Spleen (tissue), 11 donors: ENCODE data around the gene MAP3K5. TPM values are rescaled to one million over a fixed set of nuclear protein-coding genes. Genes with fewer than 3 reads are reported as not detected.
"Not testable (repeated sequence)": the region's sequence is repeated elsewhere in the genome, so short reads cannot be mapped to it uniquely, and the experiment has no call there.

Experiments used
- DNase-seq: peaks from one replicate; pipeline ENCODE4 v3.0.0-alpha.2; 2020
- H3K27ac ChIP-seq, 8 donors: fragments of 200-600 bp; sonication (generic) in 7 of 8; 1 replicate in 4 of 8; 2 replicates in 4 of 8; pipeline versions ENCODE4 v1.5.0 to v1.8.0; 2016 to 2021; ENCODE audit warnings: inconsistent platforms in 4 of 8, mild to moderate bottlenecking in 4 of 8, moderate library complexity in 1 of 8
- H3K27me3 ChIP-seq, 7 donors: fragments of 200-600 bp; sonication (generic) in 6 of 7; replicated peaks in 1 of 7; 1 replicate in 4 of 7; 2 replicates in 3 of 7; pipeline versions ENCODE4 v1.5.0 to v1.8.0; 2016 to 2021; ENCODE audit warnings: inconsistent platforms in 3 of 7, mild to moderate bottlenecking in 1 of 7
- H3K36me3 ChIP-seq, 6 donors: fragments of 200-600 bp; sonication (generic) in 5 of 6; 1 replicate in 4 of 6; 2 replicates in 2 of 6; pipeline versions ENCODE4 v1.5.0 to v1.8.0; 2016 to 2021; ENCODE audit warnings: inconsistent platforms in 2 of 6
- H3K4me1 ChIP-seq, 6 donors: fragments of 200-600 bp; sonication (generic) in 5 of 6; 1 replicate in 3 of 6; 2 replicates in 3 of 6; pipeline versions ENCODE4 v1.5.0 to v1.8.0; 2016 to 2021; ENCODE audit warnings: inconsistent platforms in 3 of 6
- H3K4me3 ChIP-seq, 8 donors: fragments of 200-600 bp; sonication (generic) in 7 of 8; 1 replicate in 4 of 8; 2 replicates in 4 of 8; pipeline versions ENCODE4 v1.5.0 to v1.8.0; 2016 to 2021; ENCODE audit warnings: inconsistent platforms in 4 of 8, mild to moderate bottlenecking in 4 of 8, moderate library complexity in 2 of 8
- H3K9me3 ChIP-seq, 8 donors: fragments of 200-600 bp; sonication (generic) in 7 of 8; 1 replicate in 4 of 8; 2 replicates in 4 of 8; pipeline versions ENCODE4 v1.5.0 to v1.8.0; 2016 to 2021; ENCODE audit warnings: inconsistent platforms in 4 of 8
- CTCF ChIP-seq, 11 experiments: fragments of 200-600 bp in 7 of 11; fragments of 450-650 bp in 4 of 11; sonication (generic) in 4 of 11; IDR thresholded peaks in 8 of 11; conservative IDR thresholded peaks in 3 of 11; 1 replicate in 7 of 11; 2 replicates in 4 of 11; pipeline versions ENCODE4 v1.4.0 to v1.8.0; 2016 to 2021; ENCODE audit warnings: antibody characterized with exemption in 11 of 11, inconsistent platforms in 4 of 11, mild to moderate bottlenecking in 1 of 11
- POLR2A ChIP-seq, 3 donors: fragments of 450-650 bp; IDR thresholded peaks; one replicate each; pipeline ENCODE4 v1.5.1; 2017; ENCODE audit warnings: antibody characterized with exemption in 3 of 3, mild to moderate bottlenecking in 1 of 3
- POLR2AphosphoS5 ChIP-seq, 3 donors: sonication (generic); formaldehyde crosslinking; IDR thresholded peaks; one replicate each; pipeline ENCODE4 v1.5.1; 2017; ENCODE audit warnings: antibody characterized with exemption in 3 of 3
- WGBS, 5 donors: extraction: QIAGEN DNeasy Blood & Tissue Kit in 3 of 5; methylation state at CpG; one replicate each; pipeline versions ENCODE4 v1.1.5 to v1.1.7; 2013 to 2018; 5-methylcytosine and 5-hydroxymethylcytosine counted together
- intact Hi-C: fragments of 100-400 bp; cut with DNase I; formaldehyde crosslinking; loops from one replicate; pipeline ENCODE4 v1.15.0; 2023; ENCODE audit warnings: low total_unique reads
- polyA plus RNA-seq, 3 donors: library from polyadenylated mRNA; stranded (reverse); fragments of 200-250 nt; gene quantifications; one replicate each; pipeline ENCODE4 v1.2.1, GENCODE V29; 2013
- total RNA-seq, 7 donors: library from RNA; depleted of rRNA in 3 of 7; stranded (reverse); fragments of >200 nt in 3 of 7; fragmentation: NEBNext Ultra II Directional in 4 of 7; extraction: Animal tissue kit (Norgen Biotek cat#: 25700) in 4 of 7; gene quantifications; one replicate each; pipeline versions ENCODE4 v1.1.0 to v1.2.1, GENCODE V29; 2016 to 2021
- donor health status: healthy with polysubstance abuse.
- donor health status: DM: no; HTN: no; CAD: no; lungs with moderate emphysema.
- donor health status: DM: no; HTN: no; CAD: no.
- donor health status: Bipolar disorder and iron deficiency.
- donor health status: healthy.
- donor health status: DM: no; HTN: no; CAD: no.
- donor health status: DM: yes; HTN: yes; CAD: no.

Gene MAP3K5
- total and polyA plus RNA-seq, 10 donors = 7.2 to 55.0 (median 33.2) TPM

DNA sequence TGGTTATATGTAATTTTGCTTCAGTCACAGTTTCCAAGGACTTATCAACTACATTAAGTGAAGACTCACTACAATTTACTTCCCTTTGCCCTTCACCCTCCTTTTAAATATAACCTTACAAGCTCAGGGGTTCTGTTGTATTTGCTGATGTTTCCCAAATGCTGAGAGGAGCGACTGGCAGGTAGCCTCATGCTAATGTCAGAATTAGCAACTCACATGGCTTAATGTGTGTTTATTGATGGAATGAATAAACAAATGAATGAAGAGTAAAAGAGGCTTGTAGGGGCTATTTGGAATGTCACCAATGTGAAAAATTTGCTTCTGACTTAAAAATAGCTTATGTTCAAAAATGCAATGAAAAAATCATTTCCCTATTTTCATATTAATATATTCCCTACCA, 200.7 kb downstream of the MAP3K5 start:
- intact Hi-C loops = no loop called here
- H3K4me1 ChIP-seq = peaks cover 11 to 27% (median 19%) of the 10 kb centered on the region in 6 donors
- H3K4me3 ChIP-seq = no peak overlapping the region
- no peaks in the 10 kb centered on the region for H3K9me3 ChIP-seq
- H3K27ac ChIP-seq = no peak overlapping the region
- no peak for TF ChIP-seq POLR2AphosphoS5 (IDR thresholded peaks at IDR 0.05)
- no peak for TF ChIP-seq CTCF (IDR thresholded peaks at IDR 0.05 in 8 of 11, conservative IDR thresholded peaks at IDR 0.05 in 3 of 11)
- no peak for TF ChIP-seq POLR2A (IDR thresholded peaks at IDR 0.05)
- no peaks in the 10 kb centered on the region for H3K27me3 ChIP-seq
- WGBS, 5 donors = 76 to 97% (median 79%) methylated on average over 1 of the region's 1 CpG
- H3K36me3 ChIP-seq = peaks cover 2 to 90% (median 61%) of the 10 kb centered on the region in 6 donors
- no peak for DNase-seq

GRCh38 chr6:136590846-136591245, 201.4 kb downstream of the MAP3K5 start:
- intact Hi-C loops = not testable (repeated sequence)
- WGBS, 5 donors = 83 to 100% (median 89%) methylated on average over 2 of the region's 2 CpGs

GRCh38 chr6:136587527-136587926, 204.8 kb downstream of the MAP3K5 start:
- WGBS, 5 donors = 77 to 91% (median 81%) methylated on average over 1 of the region's 1 CpG

More at GRCh38 chr6:136590846-136591245, 201.4 kb downstream of the MAP3K5 start:
- H3K4me3 ChIP-seq, H3K27me3 ChIP-seq, H3K9me3 ChIP-seq, DNase-seq, H3K27ac ChIP-seq: not testable (repeated sequence)
- Histone ChIP-seq H3K4me1 (peaks cover 11 to 27% (median 19%) of the 10 kb centered on the region in 6 donors), H3K36me3 (peaks cover 2 to 90% (median 59%) of the 10 kb centered on the region in 6 donors)

GRCh38 chr6:136586295-136586694, 206.0 kb downstream of the MAP3K5 start:
- DNase-seq = no peak
- Histone ChIP-seq H3K9me3 (no peaks in the 10 kb centered on the region), H3K4me3 (no peak overlapping the region), H3K36me3 (peaks cover 2 to 100% (median 54%) of the 10 kb centered on the region in 6 donors), H3K4me1 (peaks cover 0 to 9% (median 0%) of the 10 kb centered on the region in 6 donors), H3K27ac (no peak overlapping the region), H3K27me3 (no peaks in the 10 kb centered on the region)
- intact Hi-C loops = no loop called here
- no peak for TF ChIP-seq CTCF (IDR thresholded peaks at IDR 0.05 in 8 of 11, conservative IDR thresholded peaks at IDR 0.05 in 3 of 11)
- no peak for TF ChIP-seq POLR2A (IDR thresholded peaks at IDR 0.05)
- TF ChIP-seq POLR2AphosphoS5 (IDR thresholded peaks at IDR 0.05) = no peak
- 60 to 80% (median 76%) methylated on average over 4 of the region's 4 CpGs for WGBS, 5 donors

More at GRCh38 chr6:136587527-136587926, 204.8 kb downstream of the MAP3K5 start:
- Histone ChIP-seq H3K4me1 (peaks cover 0 to 9% (median 0%) of the 10 kb centered on the region in 6 donors), H3K36me3 (peaks cover 2 to 100% (median 60%) of the 10 kb centered on the region in 6 donors), H3K27ac (no peak overlapping the region), H3K27me3 (no peaks in the 10 kb centered on the region), H3K4me3 (no peak overlapping the region), H3K9me3 (no peaks in the 10 kb centered on the region)
- TF ChIP-seq POLR2AphosphoS5 (IDR thresholded peaks at IDR 0.05) (no peak), CTCF (IDR thresholded peaks at IDR 0.05 in 8 of 11, conservative IDR thresholded peaks at IDR 0.05 in 3 of 11) (no peak), POLR2A (IDR thresholded peaks at IDR 0.05) (no peak)
- intact Hi-C loops = no loop called here
- DNase-seq = no peak

DNA sequence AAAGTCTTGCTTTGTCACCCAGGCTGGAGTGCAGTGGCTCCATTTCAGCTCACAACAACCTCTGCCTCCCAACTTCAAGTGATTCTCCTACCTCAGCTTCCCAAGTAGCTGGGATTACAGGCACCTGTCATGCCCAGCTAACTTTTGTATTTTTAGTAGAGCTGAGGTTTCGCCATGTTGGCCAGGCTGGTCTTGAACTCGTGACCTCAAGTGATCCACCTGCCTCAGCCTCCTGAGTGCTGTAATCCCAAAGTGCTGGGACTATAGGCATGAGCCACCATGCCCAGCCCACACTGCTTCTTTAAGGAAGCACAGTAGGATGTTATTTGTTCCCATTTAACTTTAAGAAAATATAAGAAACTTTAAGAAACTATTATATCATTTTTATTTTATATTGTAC, 206.8 kb downstream of the MAP3K5 start:
- H3K27me3 ChIP-seq, DNase-seq, H3K27ac ChIP-seq, H3K9me3 ChIP-seq, H3K4me3 ChIP-seq, H3K4me1 ChIP-seq, intact Hi-C loops: not testable (repeated sequence)
- 93 to 98% (median 96%) methylated on average over 2 of the region's 2 CpGs for WGBS, 5 donors
- peaks cover 0 to 100% (median 51%) of the 10 kb centered on the region in 6 donors for H3K36me3 ChIP-seq

DNA sequence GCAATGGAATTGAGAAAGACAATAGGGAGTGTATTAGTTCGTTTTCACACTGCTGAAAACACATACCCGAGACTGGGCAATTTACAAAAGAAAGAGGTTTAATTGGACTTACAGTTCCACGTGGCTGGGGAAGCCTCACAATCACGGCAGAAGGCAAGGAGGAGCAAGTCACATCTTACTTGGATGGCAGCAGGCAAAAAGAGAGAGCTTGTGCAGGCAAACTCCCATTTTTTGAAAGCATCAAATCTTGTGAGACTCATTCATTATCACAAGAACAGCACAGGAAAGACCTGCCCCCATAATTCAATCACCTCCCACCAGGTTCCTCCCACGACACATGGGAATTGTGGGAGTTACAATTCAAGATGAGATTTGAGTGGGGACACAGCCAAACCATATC, 208.0 kb downstream of the MAP3K5 start:
- 88 to 95% (median 91%) methylated on average over 5 of the region's 5 CpGs for WGBS, 5 donors
- H3K27ac ChIP-seq, intact Hi-C loops: not testable (repeated sequence)

More for the DNA sequence above, 208.0 kb downstream of the MAP3K5 start:
- DNase-seq, H3K4me1 ChIP-seq, H3K9me3 ChIP-seq, H3K4me3 ChIP-seq, H3K27me3 ChIP-seq: not testable (repeated sequence)
- peaks cover 3 to 100% (median 50%) of the 10 kb centered on the region in 6 donors for H3K36me3 ChIP-seq
